GM12878 (cell line): Measurements from ENCODE around the gene TMEM186. TPM values are rescaled to one million over a fixed set of nuclear protein-coding genes. Genes with fewer than 3 reads are reported as not detected.

Source experiments
- ATAC-seq: fragments of 200-7000 bp; cut with Tn5 transposase; 3 replicates; pipeline ENCODE4 v1.9.1; 2020; ENCODE audit warnings: mild to moderate bottlenecking, moderate library complexity
- BruUV-seq: library from RNA; stranded (reverse); fragments of 400-500 nt; replicated peaks from 2 replicates; lab custom pipeline; 2021; lab: Mats Ljungman, UMichigan
- CTCF ChIA-PET: fragments of 300-600 bp; sonication (Branson Sonifier 250); formaldehyde crosslinking; extraction: SDS; loops from one replicate; lab custom pipeline; 2021; ENCODE audit warnings: inconsistent platforms; lab: Yijun Ruan, JAX
- POLR2A ChIA-PET: fragments of 350-600 bp; formaldehyde crosslinking; extraction: SDS; loops from one replicate; lab custom pipeline; 2021; ENCODE audit warnings: inconsistent platforms; lab: Charles Lee
- RAD21 ChIA-PET: fragments of 300-600 bp; sonication (Branson Sonifier 250); formaldehyde crosslinking; loops from one replicate; lab custom pipeline; 2023; ENCODE audit warnings: antibody characterized with exemption; ENCODE audit not compliant: unreplicated experiment; lab: Charles Lee
- SMC1A ChIA-PET: fragments of 300-600 bp; sonication (Branson Sonifier 250); formaldehyde crosslinking; loops from one replicate; lab custom pipeline; 2023; ENCODE audit not compliant: unreplicated experiment, uncharacterized antibody; lab: Charles Lee
- DNase-seq: peaks from one replicate; pipeline ENCODE4 v3.0.0-alpha.2; 2011; ENCODE audit warnings: low read depth, low spot score
- FAIRE-seq: peaks from 3 replicates; lab custom pipeline; 2011; peaks lifted over from hg19 to GRCh38; lab: Jason Lieb, UNC
- H2AFZ ChIP-seq: 2 replicates; pipeline ENCODE4 v1.6.0; 2011; ENCODE audit warnings: low read depth, low read length, control low read depth; ENCODE audit not compliant: control insufficient read depth
- H3K27ac ChIP-seq: 2 replicates; pipeline ENCODE4 v1.5.1; 2011; ENCODE audit warnings: control low read depth; ENCODE audit not compliant: control insufficient read depth, insufficient read depth
- H3K27me3 ChIP-seq, 2 experiments: replicated peaks in 1 of 2; 2 replicates each; pipeline versions ENCODE4 v1.6.0 to v1.6.1; 2011; ENCODE audit warnings: low read length in 1 of 2; ENCODE audit not compliant: control insufficient read depth in 2 of 2, insufficient read depth in 2 of 2
- H3K36me3 ChIP-seq, 2 experiments: 2 replicates each; pipeline ENCODE4 v1.5.1; 2011; ENCODE audit warnings: low read length in 1 of 2; ENCODE audit not compliant: control insufficient read depth in 2 of 2, insufficient read depth in 2 of 2
- H3K4me1 ChIP-seq: 2 replicates; pipeline ENCODE4 v1.6.1; 2011; ENCODE audit warnings: mild to moderate bottlenecking, low read length, moderate library complexity, mixed read lengths; ENCODE audit not compliant: control insufficient read depth, insufficient read depth
- H3K4me2 ChIP-seq: 2 replicates; pipeline ENCODE4 v1.6.0; 2011; ENCODE audit warnings: control low read depth; ENCODE audit not compliant: control insufficient read depth, insufficient read depth
- H3K4me3 ChIP-seq: fragments of 200-600 bp; sonication (generic); 2 replicates; pipeline ENCODE4 v1.5.1; 2016
- H3K79me2 ChIP-seq: 2 replicates; pipeline ENCODE4 v1.6.0; 2011; ENCODE audit warnings: low read length; ENCODE audit not compliant: control insufficient read depth, insufficient read depth
- H3K9ac ChIP-seq: 2 replicates; pipeline ENCODE4 v1.8.0; 2011; ENCODE audit warnings: low read length, control low read depth, mixed read lengths; ENCODE audit not compliant: control insufficient read depth, insufficient read depth
- H3K9me3 ChIP-seq: replicated peaks from 3 replicates; pipeline ENCODE4 v1.5.1; 2011; ENCODE audit warnings: mild to moderate bottlenecking, low read length; ENCODE audit not compliant: control insufficient read depth, insufficient read depth
- H4K20me1 ChIP-seq: 2 replicates; pipeline ENCODE4 v1.6.0; 2011; ENCODE audit not compliant: control insufficient read depth, insufficient read depth
- FOXM1 ChIP-seq: IDR thresholded peaks from 2 replicates; pipeline ENCODE4 v1.6.1; 2012; ENCODE audit warnings: low read depth, mild to moderate bottlenecking, inconsistent platforms, low read length, moderate library complexity
- NFYB ChIP-seq: IDR thresholded peaks from 2 replicates; pipeline ENCODE4 v1.6.1; 2011; ENCODE audit warnings: low read depth, mild to moderate bottlenecking, low read length, improper control_type of control experiment, moderate library complexity; ENCODE audit not compliant: insufficient read depth
- NRF1 ChIP-seq: conservative IDR thresholded peaks from 2 replicates; pipeline ENCODE4 v1.6.1; 2011; ENCODE audit warnings: mild to moderate bottlenecking, low read depth, low read length, improper control_type of control experiment
- RELA ChIP-seq: fragments of 450-650 bp; IDR thresholded peaks from 2 replicates; pipeline ENCODE4 v1.8.0; 2014; ENCODE audit warnings: borderline replicate concordance; ENCODE audit not compliant: partially characterized antibody
- RFX5 ChIP-seq: IDR thresholded peaks from 2 replicates; pipeline ENCODE4 v1.6.1; 2011; ENCODE audit warnings: low read depth, low read length, improper control_type of control experiment
- ZZZ3 ChIP-seq: IDR thresholded peaks from 2 replicates; pipeline ENCODE4 v1.6.1; 2011; ENCODE audit warnings: low read depth; ENCODE audit not compliant: control insufficient read depth, insufficient read length
- WGBS: methylation state at CpG from one replicate; pipeline ENCODE4 v1.1.6; 2016; ENCODE audit warnings: low lambda C conversion rate; ENCODE audit not compliant: insufficient replicate concordance, insufficient coverage; ENCODE audit errors: missing lambda C conversion rate; 5-methylcytosine and 5-hydroxymethylcytosine counted together
- in situ Hi-C: fragments of 300-500 bp; cut with MboI; formaldehyde crosslinking; loops from 9 replicates; pipeline ENCODE4 v1.14.3; 2018; ENCODE audit warnings: mixed read lengths
- intact Hi-C: fragments of 100-400 bp; cut with micrococcal nuclease; formaldehyde crosslinking; loops from one replicate; pipeline ENCODE4 v1.14.2; 2022; ENCODE audit not compliant: unreplicated experiment
- polyA plus RNA-seq, 11 experiments: library from polyadenylated mRNA; depleted of rRNA in 4 of 11; unstranded in 6 of 11; stranded (reverse) in 5 of 11; fragments of >200 nt; fragmentation: Nextera tagmentation in 4 of 11; fragmentation: Illumina TruSeq in 1 of 11; extraction: Ambion mirVana in 4 of 11; extraction: Trizol in 1 of 11; gene quantifications; 1 replicate in 1 of 11; 2 replicates in 10 of 11; pipeline versions ENCODE4 v1.2.1 to v1.2.3, GENCODE V29; 2011 to 2016; ENCODE audit warnings: inconsistent platforms in 2 of 11, missing spikeins in 2 of 11, low read depth in 1 of 11
- total RNA-seq, 4 experiments: library from RNA; depleted of rRNA in 3 of 4; stranded (reverse); fragments of >200 nt in 3 of 4; fragmentation: Illumina TruSeq in 1 of 4; extraction: Trizol in 1 of 4; gene quantifications; 2 replicates each; pipeline versions ENCODE4 v1.2.1 to v1.2.3, GENCODE V29; 2013 to 2021
- TF ChIP-seq, protein P1 (sequence below): IDR thresholded peaks from 2 replicates; pipeline ENCODE4 v1.6.1; 2011; ENCODE audit warnings: borderline replicate concordance, low read depth, mild to moderate bottlenecking, moderate library complexity, low read length; ENCODE audit not compliant: insufficient read depth, poor library complexity, severe bottlenecking
- TF ChIP-seq, protein P2 (sequence below): fragments of 450-650 bp; IDR thresholded peaks from 2 replicates; pipeline ENCODE4 v1.6.1; 2016; ENCODE audit warnings: mild to moderate bottlenecking
- TF ChIP-seq, protein P3 (sequence below): fragments of 450-650 bp; IDR thresholded peaks from 2 replicates; pipeline ENCODE4 v1.6.1; 2017; ENCODE audit warnings: mild to moderate bottlenecking

The TMEM186 gene
- total and polyA plus RNA-seq, 10 of the 15 experiments (the other 5 are each of a cell fraction or from before 2014, with no cell fraction given), result 10.6 to 28.9 (median 17.0) TPM

DNA sequence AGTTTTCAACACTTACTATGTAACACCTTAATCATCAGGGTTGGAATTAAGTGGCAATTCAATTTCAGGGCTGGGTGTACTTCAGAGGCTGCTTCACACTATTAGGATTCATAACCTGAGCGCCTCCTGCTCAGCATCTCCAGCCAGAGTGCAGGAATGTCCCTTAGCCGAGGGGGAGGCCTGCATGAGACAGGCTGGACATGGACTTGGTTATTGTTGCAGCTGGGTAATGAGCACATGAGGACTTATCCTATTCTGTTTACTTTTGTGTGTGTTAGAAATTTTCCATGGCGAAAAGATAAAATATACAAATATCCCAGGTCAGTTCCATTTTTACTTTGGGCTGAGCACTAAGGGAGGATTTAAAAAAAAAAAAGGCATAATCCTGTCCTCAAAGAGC, 10.6 kb upstream of the TMEM186 start:
- Histone ChIP-seq H3K4me3 (no peak overlapping the region), H3K9me3 (no peaks in the 10 kb centered on the region), H3K4me2 (no peak overlapping the region), H3K79me2 (peaks cover 7% of the 10 kb centered on the region), H3K27me3 (no peaks in the 10 kb centered on the region), H3K4me1 (no peaks in the 10 kb centered on the region), H4K20me1 (no peaks in the 10 kb centered on the region), H3K27ac (no peak overlapping the region), H3K36me3 (peaks cover 23 to 60% of the 10 kb centered on the region in 2 experiments), H2AFZ (no peak overlapping the region), H3K9ac (no peak overlapping the region)
- in situ Hi-C loops (no loop called here), intact Hi-C loops (no loop called here)
- 100% methylated on average over 3 of the region's 3 CpGs for WGBS
- RAD21 ChIA-PET, result no interaction called here
- FAIRE-seq (no peak), DNase-seq (no peak), ATAC-seq (no peak)
- TF ChIP-seq FOXM1 (no peak), NRF1 (no peak), NFYB (no peak), RELA (no peak), ZZZ3 (no peak), RFX5 (no peak)
- TF ChIP-seq, protein P1, sequence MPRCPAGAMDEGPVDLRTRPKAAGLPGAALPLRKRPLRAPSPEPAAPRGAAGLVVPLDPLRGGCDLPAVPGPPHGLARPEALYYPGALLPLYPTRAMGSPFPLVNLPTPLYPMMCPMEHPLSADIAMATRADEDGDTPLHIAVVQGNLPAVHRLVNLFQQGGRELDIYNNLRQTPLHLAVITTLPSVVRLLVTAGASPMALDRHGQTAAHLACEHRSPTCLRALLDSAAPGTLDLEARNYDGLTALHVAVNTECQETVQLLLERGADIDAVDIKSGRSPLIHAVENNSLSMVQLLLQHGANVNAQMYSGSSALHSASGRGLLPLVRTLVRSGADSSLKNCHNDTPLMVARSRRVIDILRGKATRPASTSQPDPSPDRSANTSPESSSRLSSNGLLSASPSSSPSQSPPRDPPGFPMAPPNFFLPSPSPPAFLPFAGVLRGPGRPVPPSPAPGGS, result no peak
- TF ChIP-seq, protein P2, sequence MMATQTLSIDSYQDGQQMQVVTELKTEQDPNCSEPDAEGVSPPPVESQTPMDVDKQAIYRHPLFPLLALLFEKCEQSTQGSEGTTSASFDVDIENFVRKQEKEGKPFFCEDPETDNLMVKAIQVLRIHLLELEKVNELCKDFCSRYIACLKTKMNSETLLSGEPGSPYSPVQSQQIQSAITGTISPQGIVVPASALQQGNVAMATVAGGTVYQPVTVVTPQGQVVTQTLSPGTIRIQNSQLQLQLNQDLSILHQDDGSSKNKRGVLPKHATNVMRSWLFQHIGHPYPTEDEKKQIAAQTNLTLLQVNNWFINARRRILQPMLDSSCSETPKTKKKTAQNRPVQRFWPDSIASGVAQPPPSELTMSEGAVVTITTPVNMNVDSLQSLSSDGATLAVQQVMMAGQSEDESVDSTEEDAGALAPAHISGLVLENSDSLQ, result no peak
- TF ChIP-seq, protein P3, sequence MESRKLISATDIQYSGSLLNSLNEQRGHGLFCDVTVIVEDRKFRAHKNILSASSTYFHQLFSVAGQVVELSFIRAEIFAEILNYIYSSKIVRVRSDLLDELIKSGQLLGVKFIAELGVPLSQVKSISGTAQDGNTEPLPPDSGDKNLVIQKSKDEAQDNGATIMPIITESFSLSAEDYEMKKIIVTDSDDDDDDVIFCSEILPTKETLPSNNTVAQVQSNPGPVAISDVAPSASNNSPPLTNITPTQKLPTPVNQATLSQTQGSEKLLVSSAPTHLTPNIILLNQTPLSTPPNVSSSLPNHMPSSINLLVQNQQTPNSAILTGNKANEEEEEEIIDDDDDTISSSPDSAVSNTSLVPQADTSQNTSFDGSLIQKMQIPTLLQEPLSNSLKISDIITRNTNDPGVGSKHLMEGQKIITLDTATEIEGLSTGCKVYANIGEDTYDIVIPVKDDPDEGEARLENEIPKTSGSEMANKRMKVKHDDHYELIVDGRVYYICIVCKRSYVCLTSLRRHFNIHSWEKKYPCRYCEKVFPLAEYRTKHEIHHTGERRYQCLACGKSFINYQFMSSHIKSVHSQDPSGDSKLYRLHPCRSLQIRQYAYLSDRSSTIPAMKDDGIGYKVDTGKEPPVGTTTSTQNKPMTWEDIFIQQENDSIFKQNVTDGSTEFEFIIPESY, result no peak
- POLR2A ChIA-PET, result interaction anchor here (1.2 kb wide), 1 partner anchor 11 kb away, joined by 3 read pairs; no protein-coding TSS in a partner anchor
- BruUV-seq, result no TSS peak
- SMC1A ChIA-PET, result no interaction called here
- CTCF ChIA-PET, result no interaction called here
